Suppressor macrophage treated with lipopolysaccharide for 1 hour (primary cell): ENCODE results near the gene DRD2.
A peak's percentile ranks its signal among the peaks of the same experiment; 100 is the strongest.

Experiments used
- DNase-seq, 3 donors: peaks; one replicate each; pipeline ENCODE4 v3.0.0-alpha.2; 2020 to 2022

DRD2 gene

DNA sequence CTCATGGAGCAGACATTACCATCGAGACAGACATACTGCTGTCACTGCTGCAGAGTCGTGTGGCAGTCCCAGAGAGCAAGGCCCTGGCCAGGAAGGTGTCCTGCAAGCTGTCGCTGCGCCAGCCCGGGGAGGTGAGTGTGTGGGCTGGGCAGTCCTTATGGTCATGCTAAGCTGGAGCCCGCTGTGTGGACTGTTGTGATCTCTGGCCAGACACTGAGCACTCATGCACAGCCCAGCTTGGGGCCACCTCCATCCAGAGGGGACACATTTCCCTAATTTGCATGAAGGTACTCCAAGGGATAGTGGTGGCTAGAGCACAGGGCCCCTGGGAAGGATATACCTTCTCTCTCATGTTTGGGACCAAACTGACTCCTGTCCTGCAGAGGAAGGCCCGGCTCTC is 78.0 kb downstream of the DRD2 start:
- no peak for DNase-seq

- no peak for DNase-seq
These were observed 78.5 kb downstream of the DRD2 start for GRCh38 chr11:113396690-113397089.

GRCh38 chr11:113395782-113396336 is 79.3 kb downstream of the DRD2 start:
- DNase-seq = no peak

- no peak for DNase-seq
These were observed 80.3 kb downstream of the DRD2 start for GRCh38 chr11:113394919-113395318.

- no peak for DNase-seq
These were observed 81.7 kb downstream of the DRD2 start for GRCh38 chr11:113393501-113393985.

DNA sequence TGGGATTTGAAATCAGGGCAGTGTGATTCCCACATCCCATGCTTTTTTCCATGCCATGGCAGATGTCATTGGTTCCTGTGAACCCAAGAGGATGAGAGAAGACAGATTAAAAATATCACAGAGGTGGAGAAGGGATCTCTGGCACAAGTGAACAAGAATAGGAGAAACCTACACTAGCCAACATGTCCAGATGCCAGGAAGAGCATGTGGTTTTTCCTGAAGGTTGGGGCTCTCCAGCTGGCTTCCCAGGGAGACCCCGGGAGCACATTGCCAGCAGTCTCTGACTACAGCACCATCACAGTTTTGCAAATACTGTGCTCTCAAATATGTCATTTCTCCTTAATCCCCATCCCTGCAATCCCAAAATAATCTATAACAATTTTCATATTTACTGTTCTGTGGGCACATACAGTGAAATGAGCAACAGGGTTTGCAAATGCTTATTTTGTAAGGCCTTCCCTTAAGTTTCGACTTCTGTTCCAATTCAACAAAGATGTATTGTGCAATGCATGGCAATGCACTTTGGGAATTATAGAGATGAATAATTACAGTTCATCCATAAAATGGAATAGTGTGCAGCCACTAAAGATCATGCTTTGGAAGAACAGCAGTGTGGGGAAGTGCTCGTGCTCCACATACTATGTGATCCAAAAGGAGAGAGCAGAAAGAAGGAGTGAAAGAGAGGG is 82.8 kb downstream of the DRD2 start:
- no peak for DNase-seq

- DNase-seq = no peak
These were observed 85.9 kb downstream of the DRD2 start for GRCh38 chr11:113389272-113389671.

DNA sequence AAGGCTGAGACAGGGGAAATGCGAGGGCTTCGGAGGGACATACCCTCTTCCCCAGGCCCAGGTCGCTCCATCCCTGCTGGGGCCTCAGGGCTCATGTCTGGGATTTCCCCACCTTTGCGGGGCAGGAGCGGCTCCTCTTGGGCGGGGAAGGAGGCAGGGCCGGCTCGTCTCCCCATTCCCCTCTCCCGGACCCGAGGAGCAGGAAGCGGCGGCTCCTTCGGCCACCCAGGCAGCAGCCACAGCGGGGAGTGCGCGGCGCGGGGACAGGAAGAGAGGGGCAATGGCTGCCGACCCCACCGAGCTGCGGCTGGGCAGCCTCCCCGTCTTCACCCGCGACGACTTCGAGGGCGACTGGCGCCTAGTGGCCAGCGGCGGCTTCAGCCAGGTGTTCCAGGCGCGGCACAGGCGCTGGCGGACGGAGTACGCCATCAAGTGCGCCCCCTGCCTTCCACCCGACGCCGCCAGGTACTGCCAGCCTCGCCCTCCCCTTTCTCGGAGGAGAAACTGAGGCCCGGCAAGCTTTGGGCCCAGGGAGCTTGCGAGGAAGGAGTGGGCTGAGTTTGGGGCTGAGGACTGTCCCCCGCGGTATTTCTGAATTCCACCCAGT is 87.5 kb downstream of the DRD2 start, which contains the start of gene ANKK1:
Gene ANKK1, plus strand, starts transcription at position 175 of the 607 bp plus-strand sequence. Its CDS starts 106 bp downstream, at position 281.
- DNase-seq = no peak

GRCh38 chr11:113386866-113387265 is 88.3 kb downstream of the DRD2 start:
- DNase-seq = no peak

DNA sequence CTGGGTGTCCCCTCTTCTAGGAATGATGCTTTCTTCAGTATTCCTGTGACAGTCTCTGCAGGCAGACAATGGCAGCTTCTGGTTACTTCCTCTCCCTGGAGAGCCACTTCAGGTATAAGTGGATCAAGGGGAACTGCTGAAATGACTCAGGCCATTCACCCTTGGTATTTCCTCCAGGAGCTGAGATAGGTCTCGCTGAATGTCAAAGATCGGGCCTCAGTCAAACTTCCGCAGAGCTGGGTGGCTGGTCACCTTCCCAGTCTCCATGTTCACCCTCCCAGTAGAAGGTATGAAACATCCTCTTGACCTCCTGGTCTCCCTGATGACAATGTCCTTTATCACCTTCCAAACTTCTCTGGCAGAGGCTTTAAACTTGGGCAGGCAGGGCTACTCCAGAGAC is 89.4 kb downstream of the DRD2 start:
- DNase-seq = no peak

GRCh38 chr11:113384551-113384950 is 90.6 kb downstream of the DRD2 start:
- no peak for DNase-seq

DNA sequence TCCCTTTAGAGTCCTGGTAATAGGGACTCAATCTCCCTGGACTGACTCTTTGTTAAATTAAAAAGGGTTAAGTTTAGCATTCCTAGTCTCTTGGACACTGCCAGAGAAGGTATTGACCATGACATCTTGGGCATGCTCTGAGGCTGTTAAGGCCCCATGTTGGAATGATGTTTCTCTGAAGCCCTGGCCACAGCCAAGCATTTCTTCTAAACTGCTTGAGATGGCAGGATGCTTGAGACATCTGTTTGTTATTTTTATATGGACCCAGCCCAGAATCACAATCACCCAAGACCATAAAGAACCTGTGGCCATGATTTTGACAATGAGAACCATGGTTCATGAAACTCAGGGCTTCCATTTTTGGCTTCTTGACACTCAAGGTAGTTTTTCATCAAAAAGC is 93.1 kb downstream of the DRD2 start:
- DNase-seq = no peak

DNA sequence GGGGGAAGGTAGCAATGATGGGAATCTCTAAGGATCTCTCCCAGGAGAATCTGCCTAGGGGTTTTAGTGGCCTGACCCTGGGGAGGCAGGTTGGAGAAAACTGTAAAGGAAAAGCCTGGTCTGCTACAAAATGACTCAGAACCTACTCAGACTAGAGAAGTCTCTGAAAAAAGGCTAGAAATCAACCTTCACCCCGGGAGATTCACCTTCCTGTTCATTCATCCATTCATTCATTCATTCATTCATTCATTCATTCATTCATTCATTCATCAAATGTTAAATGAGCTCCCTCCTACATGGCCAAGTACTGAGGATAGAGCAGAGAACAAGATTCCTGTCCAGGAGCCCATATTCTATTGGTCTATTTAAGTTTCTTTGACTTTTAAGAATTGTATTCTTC is 96.5 kb downstream of the DRD2 start:
- DNase-seq = no peak

DNA sequence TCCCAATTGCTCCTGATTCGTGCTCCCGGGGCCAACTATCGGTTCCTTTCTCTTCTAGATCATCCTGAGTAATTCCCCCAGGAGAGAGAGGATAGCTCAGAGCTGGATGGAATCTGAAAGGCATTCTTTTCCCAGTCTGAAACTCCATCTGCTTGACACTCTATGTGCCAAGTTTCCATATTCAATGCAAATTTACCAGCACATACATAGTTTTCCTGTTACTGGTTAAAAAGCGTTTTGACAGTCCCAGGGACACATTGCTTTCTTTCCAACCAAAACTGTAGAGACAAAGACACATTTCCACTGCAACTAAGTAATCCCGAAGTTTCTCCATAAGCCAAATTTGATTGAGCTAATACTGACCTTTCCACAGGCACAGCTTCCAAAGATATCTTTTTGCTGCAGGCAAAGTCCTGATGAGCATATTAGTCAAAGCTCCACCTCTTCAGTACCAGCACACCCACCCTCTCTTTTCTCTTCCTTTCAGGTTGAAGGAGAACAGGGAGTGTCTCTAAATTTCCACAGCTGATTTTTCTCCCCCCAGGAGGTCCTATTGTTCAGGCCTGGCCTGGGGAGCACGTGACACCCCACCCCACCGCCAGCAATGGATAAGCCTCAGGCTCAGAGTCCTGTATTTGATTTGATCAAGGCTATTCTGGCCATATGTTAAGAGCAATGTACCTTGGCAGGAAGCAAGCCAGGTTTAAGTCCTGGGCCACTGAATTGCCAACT is 97.4 kb downstream of the DRD2 start:
- DNase-seq = no peak

GRCh38 chr11:113376156-113376555 is 99.0 kb downstream of the DRD2 start:
- DNase-seq = peak; percentile 21 to 33 (median 23)

DNA sequence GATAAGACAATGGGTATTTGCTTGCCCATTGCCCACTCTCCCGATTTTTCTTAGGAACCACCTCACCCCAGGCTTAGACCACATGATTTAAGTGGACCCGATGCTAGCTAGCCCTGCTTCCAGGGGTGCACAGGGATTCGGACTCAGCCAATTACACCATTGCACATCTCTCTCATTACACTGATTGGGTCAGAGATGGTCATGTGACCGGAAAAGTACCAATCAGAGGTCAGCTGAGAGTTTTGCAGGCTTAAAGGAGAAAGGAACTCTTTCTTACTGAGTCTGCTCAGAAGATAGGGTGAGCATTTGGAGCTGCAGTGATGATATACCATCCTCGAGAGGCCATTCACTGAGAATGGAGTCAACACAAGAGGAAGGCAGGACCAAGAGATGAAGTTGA is 99.8 kb downstream of the DRD2 start:
- no peak for DNase-seq

DNA sequence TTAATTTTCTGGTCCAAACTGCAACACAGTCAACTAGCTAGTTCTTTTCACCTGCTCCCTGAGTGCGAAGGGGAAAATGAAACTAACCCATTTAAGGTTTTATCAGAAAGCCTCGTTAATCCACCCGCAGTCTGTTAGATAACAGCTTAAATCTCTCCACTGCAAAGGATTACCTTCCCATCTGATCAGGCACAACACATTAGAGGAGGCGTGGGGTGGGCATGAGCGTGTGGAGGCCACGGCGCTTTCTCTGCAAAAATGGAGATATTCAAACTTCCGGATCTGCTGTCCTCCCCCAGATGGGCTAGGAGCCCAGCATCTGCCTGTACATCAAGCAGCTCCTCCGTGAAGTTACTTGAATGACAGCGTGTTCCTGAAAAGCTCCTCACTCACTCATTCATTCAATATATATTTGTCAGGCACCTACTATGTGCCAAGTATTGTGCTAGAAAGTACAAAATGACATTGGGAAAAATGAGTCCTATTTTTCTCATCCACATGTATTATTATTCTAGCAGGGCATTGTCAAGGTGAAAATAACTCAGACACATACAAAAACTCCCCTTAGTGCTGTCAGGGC is 101.1 kb downstream of the DRD2 start:
- no peak for DNase-seq

- peak; percentile 40 to 42 (median 41) for DNase-seq
These were observed 101.9 kb downstream of the DRD2 start for GRCh38 chr11:113373306-113373705.

DNA sequence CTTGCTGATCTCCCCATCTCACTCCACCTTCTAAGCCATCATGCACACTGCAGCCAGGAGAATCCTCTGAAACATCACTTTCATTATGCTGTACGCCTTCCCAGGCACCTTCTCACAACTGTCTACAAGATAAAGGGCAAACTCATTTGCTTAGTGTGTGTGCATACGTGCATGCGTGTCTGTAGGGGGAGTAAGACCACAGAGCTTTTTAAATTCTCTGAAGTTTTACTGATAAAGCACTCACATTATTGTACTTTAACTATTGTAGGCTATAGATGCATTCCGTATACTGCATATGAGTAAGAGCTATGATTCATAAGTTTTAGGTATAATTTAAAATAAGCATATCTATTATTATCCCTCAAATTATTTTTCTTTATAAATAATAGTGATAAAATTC is 102.9 kb downstream of the DRD2 start:
- no peak for DNase-seq

DNA sequence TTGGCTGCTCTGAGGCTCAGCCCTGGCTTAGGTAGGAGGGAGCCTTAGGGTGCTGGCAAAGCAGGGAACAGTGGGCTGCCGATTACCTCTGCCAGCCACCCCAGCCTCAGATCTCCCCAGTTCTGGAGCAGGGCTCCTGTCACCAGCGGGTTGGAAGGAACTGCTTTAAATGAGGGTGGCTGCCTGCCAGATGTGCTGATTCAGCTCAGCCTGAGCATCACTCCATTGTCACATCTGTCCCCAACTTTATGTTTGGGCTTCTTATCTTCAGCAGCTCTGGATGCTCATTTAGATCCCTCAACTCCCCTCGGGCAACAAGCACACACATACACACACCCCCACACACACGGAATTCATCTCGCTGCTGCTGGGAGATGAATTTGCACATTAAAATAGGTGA is 104.6 kb downstream of the DRD2 start:
- no peak for DNase-seq

DNA sequence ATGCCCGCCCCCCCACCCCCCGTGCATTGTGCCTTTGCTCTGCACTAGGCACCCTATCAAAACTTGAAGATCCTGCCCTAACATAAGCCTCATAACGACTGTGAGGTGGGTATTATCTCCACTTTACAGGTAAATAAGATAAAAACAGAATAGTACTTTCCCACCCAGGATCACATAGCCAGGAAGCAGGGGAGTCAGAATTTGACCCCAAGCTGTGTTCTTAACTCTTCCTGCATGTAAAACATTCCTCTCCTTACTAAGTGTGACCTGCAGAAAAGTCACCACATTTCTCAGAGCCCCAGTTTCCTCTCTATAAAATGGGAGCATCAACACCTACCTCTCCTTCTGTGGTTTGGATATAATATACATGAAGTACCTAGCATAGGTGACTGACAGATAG is 105.8 kb downstream of the DRD2 start:
- no peak for DNase-seq

GRCh38 chr11:113365895-113366294 is 109.3 kb downstream of the DRD2 start:
- DNase-seq = no peak

- no peak for DNase-seq
These were observed 111.1 kb downstream of the DRD2 start for GRCh38 chr11:113363996-113364641.
